Measurements from ENCODE around the gene SMAD2.

GRCh38 chr18:47953471-47953931, 23.0 kb upstream of the SMAD2 start:
- TF ChIP-seq CTCF (IDR thresholded peaks at IDR 0.05; ENCODE audit: borderline replicate concordance, extremely low read depth, low read length, poor library complexity, severe bottlenecking) (no peak), EZH2 (IDR thresholded peaks at IDR 0.05; ENCODE audit: borderline replicate concordance, low read depth, low read length, severe bottlenecking) (no peak)
